ENCODE results near the gene GJA1. TPM values are rescaled to one million over a fixed set of nuclear protein-coding genes. Genes with fewer than 3 reads are reported as not detected.

The GJA1 gene
- 71.3 to 112 TPM (median 95.7 TPM) in 5 replicates for total RNA-seq (2022; extraction: Qiagen RNA extraction; ENCODE audit: low read depth)

GRCh38 chr6:121435444-121436069, at the start of gene GJA1:
TSS of gene GJA1 (plus strand) at chr6:121435646. CDS start at chr6:121446848, 11,202 bp downstream.

Other genes starting within 250 kb of the GJA1 start
- gene TBC1D32, start 101.2 kb upstream of the GJA1 start, total RNA-seq (2022; extraction: Qiagen RNA extraction; ENCODE audit: low read depth) = 1.00 to 1.8 TPM (median 1.4 TPM) in 5 replicates

All from A549 treated with DMSO at 1 μM for 4 hours (cell line).